Spleen (tissue), 11 donors: Measurements from ENCODE around the gene KRTCAP2. TPM values are rescaled to one million over a fixed set of nuclear protein-coding genes. Genes with fewer than 3 reads are reported as not detected.

ENCODE experiments used
- DNase-seq: peaks from one replicate; pipeline ENCODE4 v3.0.0-alpha.2; 2020
- H3K27ac ChIP-seq, 8 donors: fragments of 200-600 bp; sonication (generic) in 7 of 8; 1 replicate in 4 of 8; 2 replicates in 4 of 8; pipeline versions ENCODE4 v1.5.0 to v1.8.0; 2016 to 2021; ENCODE audit warnings: inconsistent platforms in 4 of 8, mild to moderate bottlenecking in 4 of 8, moderate library complexity in 1 of 8
- H3K27me3 ChIP-seq, 7 donors: fragments of 200-600 bp; sonication (generic) in 6 of 7; replicated peaks in 1 of 7; 1 replicate in 4 of 7; 2 replicates in 3 of 7; pipeline versions ENCODE4 v1.5.0 to v1.8.0; 2016 to 2021; ENCODE audit warnings: inconsistent platforms in 3 of 7, mild to moderate bottlenecking in 1 of 7
- H3K36me3 ChIP-seq, 6 donors: fragments of 200-600 bp; sonication (generic) in 5 of 6; 1 replicate in 4 of 6; 2 replicates in 2 of 6; pipeline versions ENCODE4 v1.5.0 to v1.8.0; 2016 to 2021; ENCODE audit warnings: inconsistent platforms in 2 of 6
- H3K4me1 ChIP-seq, 6 donors: fragments of 200-600 bp; sonication (generic) in 5 of 6; 1 replicate in 3 of 6; 2 replicates in 3 of 6; pipeline versions ENCODE4 v1.5.0 to v1.8.0; 2016 to 2021; ENCODE audit warnings: inconsistent platforms in 3 of 6
- H3K4me3 ChIP-seq, 8 donors: fragments of 200-600 bp; sonication (generic) in 7 of 8; 1 replicate in 4 of 8; 2 replicates in 4 of 8; pipeline versions ENCODE4 v1.5.0 to v1.8.0; 2016 to 2021; ENCODE audit warnings: inconsistent platforms in 4 of 8, mild to moderate bottlenecking in 4 of 8, moderate library complexity in 2 of 8
- H3K9me3 ChIP-seq, 8 donors: fragments of 200-600 bp; sonication (generic) in 7 of 8; 1 replicate in 4 of 8; 2 replicates in 4 of 8; pipeline versions ENCODE4 v1.5.0 to v1.8.0; 2016 to 2021; ENCODE audit warnings: inconsistent platforms in 4 of 8
- POLR2A ChIP-seq, 3 donors: fragments of 450-650 bp; IDR thresholded peaks; one replicate each; pipeline ENCODE4 v1.5.1; 2017; ENCODE audit warnings: antibody characterized with exemption in 3 of 3, mild to moderate bottlenecking in 1 of 3
- POLR2AphosphoS5 ChIP-seq, 3 donors: sonication (generic); formaldehyde crosslinking; IDR thresholded peaks; one replicate each; pipeline ENCODE4 v1.5.1; 2017; ENCODE audit warnings: antibody characterized with exemption in 3 of 3
- WGBS, 5 donors: extraction: QIAGEN DNeasy Blood & Tissue Kit in 3 of 5; methylation state at CpG; one replicate each; pipeline versions ENCODE4 v1.1.5 to v1.1.7; 2013 to 2018; 5-methylcytosine and 5-hydroxymethylcytosine counted together
- intact Hi-C: fragments of 100-400 bp; cut with DNase I; formaldehyde crosslinking; loops from one replicate; pipeline ENCODE4 v1.15.0; 2023; ENCODE audit warnings: low total_unique reads
- polyA plus RNA-seq, 3 donors: library from polyadenylated mRNA; stranded (reverse); fragments of 200-250 nt; gene quantifications; one replicate each; pipeline ENCODE4 v1.2.1, GENCODE V29; 2013
- total RNA-seq, 7 donors: library from RNA; depleted of rRNA in 3 of 7; stranded (reverse); fragments of >200 nt in 3 of 7; fragmentation: NEBNext Ultra II Directional in 4 of 7; extraction: Animal tissue kit (Norgen Biotek cat#: 25700) in 4 of 7; gene quantifications; one replicate each; pipeline versions ENCODE4 v1.1.0 to v1.2.1, GENCODE V29; 2016 to 2021
- TF ChIP-seq, protein P1 (sequence below), 11 experiments: fragments of 200-600 bp in 7 of 11; fragments of 450-650 bp in 4 of 11; sonication (generic) in 4 of 11; IDR thresholded peaks in 8 of 11; conservative IDR thresholded peaks in 3 of 11; 1 replicate in 7 of 11; 2 replicates in 4 of 11; pipeline versions ENCODE4 v1.4.0 to v1.8.0; 2016 to 2021; ENCODE audit warnings: antibody characterized with exemption in 11 of 11, inconsistent platforms in 4 of 11, mild to moderate bottlenecking in 1 of 11
- donor health status: healthy with polysubstance abuse.
- donor health status: DM: no; HTN: no; CAD: no; lungs with moderate emphysema.
- donor health status: DM: no; HTN: no; CAD: no.
- donor health status: Bipolar disorder and iron deficiency.
- donor health status: healthy.
- donor health status: DM: no; HTN: no; CAD: no.
- donor health status: DM: yes; HTN: yes; CAD: no.

Gene KRTCAP2
- total and polyA plus RNA-seq, 10 donors = 113 to 203 (median 146) TPM

DNA sequence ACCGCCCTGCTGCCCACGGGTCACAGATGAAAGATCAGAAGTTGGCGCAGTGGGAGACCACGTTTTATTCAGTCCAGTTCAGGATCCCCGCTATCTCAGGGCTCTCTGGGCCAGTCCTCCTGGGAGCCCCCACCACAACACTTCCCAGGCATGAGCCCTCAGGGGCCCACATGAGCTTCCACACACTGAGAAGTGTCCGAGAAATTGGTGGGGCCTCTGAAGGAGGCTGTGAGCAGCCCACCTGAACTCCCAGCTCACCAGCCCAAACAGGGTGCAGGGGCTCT lies 12.6 kb upstream of the KRTCAP2 start:
- H3K36me3 ChIP-seq = no peaks in the 10 kb centered on the region
- no peak for DNase-seq
- intact Hi-C loops = no loop called here
- no peaks in the 10 kb centered on the region for H3K9me3 ChIP-seq
- WGBS, 5 donors = 60 to 85% (median 65%) methylated on average over 6 of the region's 6 CpGs
- H3K27me3 ChIP-seq = no peaks in the 10 kb centered on the region
- H3K4me1 ChIP-seq = peaks cover 9 to 33% (median 27%) of the 10 kb centered on the region in 6 donors
- no peak overlapping the region for H3K4me3 ChIP-seq
- TF ChIP-seq POLR2A (IDR thresholded peaks at IDR 0.05) (no peak), POLR2AphosphoS5 (IDR thresholded peaks at IDR 0.05) (no peak)
- TF ChIP-seq, protein P1, sequence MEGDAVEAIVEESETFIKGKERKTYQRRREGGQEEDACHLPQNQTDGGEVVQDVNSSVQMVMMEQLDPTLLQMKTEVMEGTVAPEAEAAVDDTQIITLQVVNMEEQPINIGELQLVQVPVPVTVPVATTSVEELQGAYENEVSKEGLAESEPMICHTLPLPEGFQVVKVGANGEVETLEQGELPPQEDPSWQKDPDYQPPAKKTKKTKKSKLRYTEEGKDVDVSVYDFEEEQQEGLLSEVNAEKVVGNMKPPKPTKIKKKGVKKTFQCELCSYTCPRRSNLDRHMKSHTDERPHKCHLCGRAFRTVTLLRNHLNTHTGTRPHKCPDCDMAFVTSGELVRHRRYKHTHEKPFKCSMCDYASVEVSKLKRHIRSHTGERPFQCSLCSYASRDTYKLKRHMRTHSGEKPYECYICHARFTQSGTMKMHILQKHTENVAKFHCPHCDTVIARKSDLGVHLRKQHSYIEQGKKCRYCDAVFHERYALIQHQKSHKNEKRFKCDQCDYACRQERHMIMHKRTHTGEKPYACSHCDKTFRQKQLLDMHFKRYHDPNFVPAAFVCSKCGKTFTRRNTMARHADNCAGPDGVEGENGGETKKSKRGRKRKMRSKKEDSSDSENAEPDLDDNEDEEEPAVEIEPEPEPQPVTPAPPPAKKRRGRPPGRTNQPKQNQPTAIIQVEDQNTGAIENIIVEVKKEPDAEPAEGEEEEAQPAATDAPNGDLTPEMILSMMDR (IDR thresholded peaks at IDR 0.05 in 8 of 11, conservative IDR thresholded peaks at IDR 0.05 in 3 of 11) = no peak
- H3K27ac ChIP-seq = peak overlapping the region in 5 of 8 donors; percentile 54 to 82 (median 73)

DNA sequence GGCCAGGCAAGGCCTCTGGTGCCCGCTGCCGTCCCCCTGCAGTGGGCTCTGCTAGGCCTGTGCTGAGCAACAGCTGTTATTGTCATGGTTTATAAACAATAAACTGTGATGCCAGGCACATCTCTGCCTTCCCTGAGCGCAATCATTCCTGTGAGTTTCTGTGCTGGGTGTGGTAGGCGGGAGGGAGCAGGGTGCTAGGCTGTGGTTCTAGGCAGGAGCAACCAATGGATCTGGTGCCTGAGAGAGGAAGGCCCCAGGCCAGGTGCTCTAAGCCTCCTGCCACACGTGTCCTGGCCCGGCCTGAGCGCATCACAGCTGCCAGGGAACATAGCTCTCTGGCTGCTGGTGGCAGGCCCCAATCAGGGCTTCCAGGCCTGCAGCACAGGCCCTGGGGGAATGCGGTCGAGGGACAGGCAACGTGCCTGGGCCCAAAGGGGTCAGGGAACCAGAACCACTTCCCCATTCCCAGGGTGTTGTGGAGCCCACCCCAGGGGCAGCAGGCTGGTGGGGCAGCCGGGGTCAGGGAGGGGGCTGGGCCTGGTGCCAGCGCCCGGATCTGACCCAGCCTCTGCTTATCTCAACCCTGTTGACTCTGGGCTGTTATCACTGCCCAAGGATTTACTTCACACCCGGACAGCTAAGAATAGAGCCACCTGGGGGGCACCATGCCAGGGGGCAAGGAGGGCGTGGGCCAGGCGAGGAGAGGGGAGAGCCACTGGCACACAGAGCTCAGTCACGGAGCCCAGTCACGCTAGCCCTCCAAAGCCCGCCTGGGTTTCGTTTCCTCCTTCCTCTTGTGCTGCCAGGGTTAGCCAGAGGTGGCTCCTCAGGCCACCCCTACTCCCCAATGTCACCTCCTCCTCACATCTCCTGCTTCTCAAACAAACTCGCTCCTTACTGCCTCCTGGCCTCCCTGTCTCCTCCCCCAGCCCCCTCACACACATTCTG lies 12.0 kb upstream of the KRTCAP2 start:
- H3K27ac ChIP-seq = peak overlapping the region in 7 of 8 donors; percentile 20 to 82 (median 56)
- H3K9me3 ChIP-seq = no peaks in the 10 kb centered on the region
- peak; percentile 88 for DNase-seq
- peak in 2 of 3 donors; percentile 53 to 59 for TF ChIP-seq POLR2AphosphoS5 (IDR thresholded peaks at IDR 0.05)
- no peak for TF ChIP-seq POLR2A (IDR thresholded peaks at IDR 0.05)
- TF ChIP-seq, protein P1 (IDR thresholded peaks at IDR 0.05 in 8 of 11, conservative IDR thresholded peaks at IDR 0.05 in 3 of 11) = peak in 5 of 11 experiments; percentile 12 to 32 (median 20)
- peaks cover 0 to 4% (median 0%) of the 10 kb centered on the region in 6 donors for H3K36me3 ChIP-seq
- H3K4me3 ChIP-seq = no peak overlapping the region
- WGBS, 5 donors = 55 to 65% (median 59%) methylated on average over 13 to 21 of the region's 21 CpGs
- intact Hi-C loops = no loop called here
- H3K4me1 ChIP-seq = peaks cover 9 to 34% (median 27%) of the 10 kb centered on the region in 6 donors
- H3K27me3 ChIP-seq = no peaks in the 10 kb centered on the region

DNA sequence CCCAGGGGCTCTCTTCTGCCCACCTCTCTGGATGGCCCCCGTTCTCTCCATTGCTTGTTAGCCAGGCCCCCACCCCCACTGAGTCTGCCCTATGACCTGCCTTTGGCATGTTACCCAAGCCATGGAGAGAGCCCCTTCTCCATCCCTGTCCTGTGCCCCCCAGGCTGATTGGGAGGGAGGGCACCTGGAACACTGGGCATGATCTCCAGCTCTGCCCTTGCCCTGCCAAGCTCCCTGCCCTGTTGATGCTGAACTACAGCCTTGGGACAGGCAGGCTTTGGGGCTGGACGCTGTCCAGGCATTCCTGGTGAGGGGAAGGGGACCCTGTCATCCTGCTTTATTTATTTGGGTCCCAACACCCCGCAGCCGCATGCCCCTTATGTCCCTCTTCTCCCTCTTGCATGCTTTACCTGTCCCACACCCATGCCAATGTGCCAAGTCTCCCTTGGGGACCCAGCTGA lies 11.3 kb upstream of the KRTCAP2 start:
- WGBS, 5 donors = 89 to 96% (median 91%) methylated on average over 4 of the region's 4 CpGs
- Histone ChIP-seq H3K4me1 (peaks cover 9 to 36% (median 27%) of the 10 kb centered on the region in 6 donors), H3K4me3 (no peak overlapping the region), H3K9me3 (no peaks in the 10 kb centered on the region), H3K36me3 (peaks cover 0 to 12% (median 0%) of the 10 kb centered on the region in 6 donors), H3K27me3 (no peaks in the 10 kb centered on the region), H3K27ac (peak overlapping the region in 5 of 8 donors; percentile 54 to 82 (median 73))
- intact Hi-C loops = no loop called here
- TF ChIP-seq POLR2AphosphoS5 (IDR thresholded peaks at IDR 0.05) = no peak
- no peak for TF ChIP-seq POLR2A (IDR thresholded peaks at IDR 0.05)
- TF ChIP-seq, protein P1 (IDR thresholded peaks at IDR 0.05 in 8 of 11, conservative IDR thresholded peaks at IDR 0.05 in 3 of 11) = no peak
- no peak for DNase-seq

DNA sequence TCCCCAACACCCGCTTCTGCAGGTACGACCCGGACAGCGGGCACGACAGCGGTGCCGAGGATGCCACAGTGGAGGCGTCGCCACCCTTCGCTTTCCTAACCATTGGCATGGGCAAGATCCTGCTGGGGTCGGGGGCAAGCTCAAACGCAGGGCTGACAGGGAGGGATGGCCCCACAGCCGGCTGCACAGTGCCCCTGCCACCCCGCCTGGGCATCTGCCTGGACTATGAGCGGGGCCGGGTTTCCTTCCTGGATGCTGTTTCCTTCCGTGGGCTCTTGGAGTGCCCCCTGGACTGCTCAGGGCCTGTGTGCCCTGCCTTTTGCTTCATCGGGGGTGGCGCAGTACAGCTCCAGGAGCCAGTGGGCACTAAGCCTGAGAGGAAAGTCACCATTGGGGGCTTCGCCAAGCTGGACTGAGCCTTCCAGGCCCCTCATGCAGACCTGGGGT lies 10.7 kb upstream of the KRTCAP2 start:
- no peak overlapping the region for H3K4me3 ChIP-seq
- peaks cover 9 to 42% (median 27%) of the 10 kb centered on the region in 6 donors for H3K4me1 ChIP-seq
- 76 to 91% (median 77%) methylated on average over 17 to 20 of the region's 20 CpGs for WGBS, 5 donors
- H3K27ac ChIP-seq = peak overlapping the region in 3 of 8 donors; percentile 73 to 82 (median 74)
- TF ChIP-seq POLR2A (IDR thresholded peaks at IDR 0.05) = no peak
- peak; percentile 54 to 75 (median 54) for TF ChIP-seq POLR2AphosphoS5 (IDR thresholded peaks at IDR 0.05)
- TF ChIP-seq, protein P1 (IDR thresholded peaks at IDR 0.05 in 8 of 11, conservative IDR thresholded peaks at IDR 0.05 in 3 of 11) = no peak
- H3K36me3 ChIP-seq = peaks cover 0 to 16% (median 0%) of the 10 kb centered on the region in 6 donors
- intact Hi-C loops = no loop called here
- H3K27me3 ChIP-seq = no peaks in the 10 kb centered on the region
- DNase-seq = no peak
- no peaks in the 10 kb centered on the region for H3K9me3 ChIP-seq
